Endothelial cell of umbilical vein (primary cell): Measurements from ENCODE around the gene MKKS. TPM values are rescaled to one million over a fixed set of nuclear protein-coding genes. Genes with fewer than 3 reads are reported as not detected.

ENCODE experiments used
- BruUV-seq: library from RNA; stranded (reverse); fragments of 400-500 nt; replicated peaks from 2 replicates; lab custom pipeline; 2021; lab: Mats Ljungman, UMichigan
- CTCF ChIA-PET: fragments of 300-600, 350-600 bp; sonication (Branson Sonifier 250); formaldehyde crosslinking; loops from one replicate; lab custom pipeline; 2021; ENCODE audit warnings: antibody characterized with exemption, inconsistent platforms; lab: Charles Lee
- POLR2A ChIA-PET: fragments of 300-600, 350-600 bp; sonication (Branson Sonifier 250); formaldehyde crosslinking; loops from one replicate; lab custom pipeline; 2021; ENCODE audit warnings: antibody characterized with exemption, inconsistent platforms; lab: Charles Lee
- DNase-seq: peaks from one replicate; pipeline ENCODE4 v3.0.0-alpha.2; 2011; ENCODE audit warnings: low read depth, low spot score
- FAIRE-seq: peaks from 2 replicates; lab custom pipeline; 2011; peaks lifted over from hg19 to GRCh38; lab: Jason Lieb, UNC
- H2AFZ ChIP-seq: 2 replicates; pipeline ENCODE4 v1.6.0; 2012; ENCODE audit warnings: low read depth, low read length, control low read depth, inconsistent platforms
- H3K27ac ChIP-seq: 2 replicates; pipeline ENCODE4 v1.5.1; 2011; ENCODE audit warnings: low read depth, mild to moderate bottlenecking, control low read depth, low read length, moderate library complexity; ENCODE audit not compliant: insufficient read depth
- H3K27me3 ChIP-seq, 2 experiments: 2 replicates each; pipeline versions ENCODE4 v1.6.0 to v1.6.1; 2011; ENCODE audit warnings: low read length in 2 of 2, mixed read lengths in 1 of 2; ENCODE audit not compliant: control insufficient read depth in 2 of 2, insufficient read depth in 2 of 2
- H3K36me3 ChIP-seq, 2 experiments: 2 replicates in 1 of 2; 3 replicates in 1 of 2; pipeline ENCODE4 v1.5.1; 2011; ENCODE audit warnings: low read length in 2 of 2, mild to moderate bottlenecking in 1 of 2, moderate library complexity in 1 of 2; ENCODE audit not compliant: control insufficient read depth in 2 of 2, insufficient read depth in 2 of 2; ENCODE audit errors: extremely low read depth in 1 of 2
- H3K4me1 ChIP-seq: 3 replicates; pipeline ENCODE4 v1.5.1; 2011; ENCODE audit warnings: mild to moderate bottlenecking, low read length; ENCODE audit not compliant: control insufficient read depth, insufficient read depth; ENCODE audit errors: extremely low read depth
- H3K4me2 ChIP-seq: 2 replicates; pipeline ENCODE4 v1.6.1; 2011; ENCODE audit warnings: low read length, control low read depth, mixed read lengths; ENCODE audit not compliant: insufficient read depth
- H3K4me3 ChIP-seq, 3 experiments: fragments of 200-600 bp in 1 of 3; sonication (generic), shearing (Covaris generic) in 1 of 3; replicated peaks in 1 of 3; 2 replicates each; pipeline ENCODE4 v1.5.1; 2011 to 2016; ENCODE audit warnings: control low read depth in 3 of 3, low read length in 3 of 3, mild to moderate bottlenecking in 2 of 3, inconsistent platforms in 1 of 3, low read depth in 1 of 3, moderate library complexity in 1 of 3; ENCODE audit not compliant: insufficient read depth in 1 of 3
- H3K79me2 ChIP-seq: 2 replicates; pipeline ENCODE4 v1.6.0; 2012; ENCODE audit warnings: low read length, inconsistent platforms; ENCODE audit not compliant: control insufficient read depth, insufficient read depth
- H3K9ac ChIP-seq: replicated peaks from 2 replicates; pipeline ENCODE3; 2011; ENCODE audit warnings: low read length, control low read depth; ENCODE audit not compliant: insufficient read depth; ENCODE audit errors: extremely low read depth
- H3K9me1 ChIP-seq: replicated peaks from 3 replicates; pipeline ENCODE4 v1.6.0; 2011; ENCODE audit warnings: mild to moderate bottlenecking, low read length; ENCODE audit not compliant: control insufficient read depth, insufficient read depth; ENCODE audit errors: extremely low read depth
- H3K9me3 ChIP-seq: replicated peaks from 2 replicates; pipeline ENCODE4 v1.5.1; 2012; ENCODE audit warnings: low read length, inconsistent platforms; ENCODE audit not compliant: control insufficient read depth, insufficient read depth
- H4K20me1 ChIP-seq: replicated peaks from 2 replicates; pipeline ENCODE3; 2011; ENCODE audit warnings: mild to moderate bottlenecking, low read length; ENCODE audit not compliant: control insufficient read depth, insufficient read depth; ENCODE audit errors: extremely low read depth
- CTCF ChIP-seq, 2 donors: IDR thresholded peaks; 1 replicate in 1 of 2; 2 replicates in 1 of 2; pipeline ENCODE4 v1.5.1; 2011; ENCODE audit warnings: low read length in 2 of 2, mild to moderate bottlenecking in 2 of 2, moderate library complexity in 2 of 2, control low read depth in 1 of 2, inconsistent platforms in 1 of 2, low read depth in 1 of 2; ENCODE audit not compliant: insufficient read depth in 1 of 2; ENCODE audit errors: extremely low read depth in 1 of 2
- EZH2 ChIP-seq: IDR thresholded peaks from 2 replicates; pipeline ENCODE4 v1.6.1; 2012; ENCODE audit warnings: borderline replicate concordance, low read depth, mild to moderate bottlenecking, moderate library complexity, low read length, inconsistent platforms; ENCODE audit not compliant: severe bottlenecking
- FOS ChIP-seq: IDR thresholded peaks from 2 replicates; pipeline ENCODE4 v1.6.1; 2011; ENCODE audit warnings: mild to moderate bottlenecking, low read length, moderate library complexity, borderline replicate concordance; ENCODE audit not compliant: insufficient read depth
- GATA2 ChIP-seq: IDR thresholded peaks from 2 replicates; pipeline ENCODE4 v1.7.0; 2011; ENCODE audit warnings: low read depth, mild to moderate bottlenecking, moderate library complexity, mixed read lengths, low read length; ENCODE audit not compliant: insufficient read length, insufficient read depth
- JUN ChIP-seq: IDR thresholded peaks from 2 replicates; pipeline ENCODE4 v1.6.1; 2011; ENCODE audit warnings: borderline replicate concordance, low read depth; ENCODE audit not compliant: insufficient read length, insufficient read depth
- MAX ChIP-seq: IDR thresholded peaks from 2 replicates; pipeline ENCODE4 v1.6.1; 2011; ENCODE audit not compliant: insufficient read depth, insufficient read length
- MYC ChIP-seq: IDR thresholded peaks from one replicate; pipeline ENCODE4 v1.6.1; 2011; ENCODE audit warnings: mild to moderate bottlenecking, low read depth, low read length
- POLR2A ChIP-seq: IDR thresholded peaks from 2 replicates; pipeline ENCODE4 v1.6.1; 2012; ENCODE audit warnings: low read depth, mild to moderate bottlenecking, control low read depth, low read length
- POLR2AphosphoS5 ChIP-seq: IDR thresholded peaks from 2 replicates; pipeline ENCODE4 v1.6.1; 2012; ENCODE audit warnings: low read depth, mild to moderate bottlenecking, control low read depth, low read length, moderate library complexity; ENCODE audit not compliant: insufficient read depth
- dilution Hi-C: fragments of 300-500 bp; cut with MboI; formaldehyde crosslinking; loops from one replicate; pipeline ENCODE4 v1.15.0; 2019; ENCODE audit warnings: low sequenced_read_pairs; ENCODE audit not compliant: extremely low pct_ligation_motif_present
- intact Hi-C: fragments of 100-400 bp; cut with micrococcal nuclease; formaldehyde crosslinking; loops from one replicate; pipeline ENCODE4 v1.10.0; 2022
- polyA plus RNA-seq, 4 experiments: library from polyadenylated mRNA; depleted of rRNA in 3 of 4; stranded (reverse) in 3 of 4; unstranded in 1 of 4; fragments of >200 nt; gene quantifications; 2 replicates each; pipeline versions ENCODE4 v1.2.1 to v1.2.3, GENCODE V29; 2011 to 2012; ENCODE audit warnings: missing spikeins in 1 of 4
- total RNA-seq: library from RNA; stranded (reverse); gene quantifications from 2 replicates; pipeline ENCODE4 v1.2.3, GENCODE V29; 2021

Gene MKKS
- total and polyA plus RNA-seq, 2 donors (not counting 3 experiments of a cell fraction or from before 2014, with no cell fraction given), result 7.9 to 10.5 TPM

- Histone ChIP-seq H3K9ac (no peak overlapping the region), H3K4me2 (no peak overlapping the region), H3K4me3 (no peak overlapping the region), H2AFZ (no peak overlapping the region), H3K9me3 (no peaks in the 10 kb centered on the region), H4K20me1 (no peaks in the 10 kb centered on the region), H3K27ac (no peak overlapping the region), H3K79me2 (no peaks in the 10 kb centered on the region), H3K9me1 (no peaks in the 10 kb centered on the region), H3K4me1 (peaks cover 3% of the 10 kb centered on the region), H3K27me3 (no peaks in the 10 kb centered on the region), H3K36me3 (no peaks in the 10 kb centered on the region)
- POLR2A ChIA-PET, result no interaction called here
- dilution Hi-C loops (no loop called here), intact Hi-C loops (no loop called here)
- CTCF ChIA-PET, result no interaction called here
- DNase-seq (no peak), FAIRE-seq (no peak)
- BruUV-seq, result no TSS peak
- no peak for TF ChIP-seq POLR2A
- no peak for TF ChIP-seq JUN
- TF ChIP-seq GATA2, result no peak
- TF ChIP-seq MYC, result no peak
- no peak for TF ChIP-seq EZH2
- TF ChIP-seq CTCF (IDR thresholded peaks at IDR 0.05; ENCODE audit: extremely low read depth in 1 of 2, insufficient read depth in 1 of 2, low read depth in 1 of 2, low read length in 2 of 2), result no peak
- TF ChIP-seq MAX, result no peak
- no peak for TF ChIP-seq FOS
- no peak for TF ChIP-seq POLR2AphosphoS5
Measured at GRCh38 chr20:10448270-10449156, 14.5 kb upstream of the MKKS start.
